GM19351 (cell line): ENCODE measurements around the gene MED13.
"Not testable (repeated sequence)": the region's sequence is repeated elsewhere in the genome, so short reads cannot be mapped to it uniquely, and the experiment has no call there.

Experiments used
- ATAC-seq: cut with Tn5 transposase; IDR thresholded peaks from one replicate; pipeline ENCODE4 v1.9.1; 2021; ENCODE audit warnings: mild to moderate bottlenecking, moderate library complexity; ENCODE audit not compliant: unreplicated experiment

Gene MED13

DNA sequence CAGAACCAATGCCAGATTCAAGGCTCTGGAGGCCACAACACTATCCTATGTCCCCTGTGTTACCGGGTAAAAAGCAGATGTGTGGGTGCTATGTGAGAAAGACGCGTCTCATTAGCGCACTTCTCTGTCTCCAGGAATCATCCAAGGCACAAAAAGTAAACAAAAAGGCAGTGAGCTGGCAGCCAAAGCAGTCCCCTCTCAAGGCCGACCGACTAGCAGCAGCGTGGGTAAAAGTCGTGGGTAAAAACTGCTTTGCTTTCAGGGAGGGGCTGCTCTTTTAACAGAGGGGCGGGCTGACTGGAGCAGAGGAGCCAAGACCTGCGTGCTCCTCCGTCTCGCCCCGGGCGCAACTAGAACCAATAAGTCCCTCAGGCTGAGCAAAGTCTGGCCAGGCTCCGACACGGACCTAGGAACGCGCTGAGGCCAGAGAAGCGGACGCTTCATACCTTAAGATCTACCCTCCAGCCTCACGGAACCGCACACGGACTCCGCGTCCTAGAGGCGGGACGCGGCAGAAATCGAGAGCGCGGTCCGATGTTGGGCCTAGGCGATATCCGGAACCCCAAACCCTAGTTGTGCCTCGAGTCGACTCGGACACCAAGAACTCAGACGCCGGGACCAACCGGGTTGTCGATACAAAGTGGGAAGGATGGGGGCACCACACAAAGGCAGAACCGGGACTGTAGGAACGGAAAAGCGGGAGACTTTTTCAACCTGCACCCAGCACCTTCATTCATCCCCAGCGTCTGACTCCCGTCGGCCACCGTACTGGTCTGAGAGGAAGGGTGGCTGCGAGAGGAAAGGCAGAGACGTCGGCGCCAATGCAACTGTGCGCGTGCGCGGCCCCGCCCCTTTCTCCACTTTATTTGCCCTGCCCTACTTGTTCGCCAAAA, 137.6 kb downstream of the MED13 start, which contains the start of gene INTS2:
Gene INTS2 (minus strand): TSS at position 775 of the 893 bp plus-strand sequence. CDS start 1,338 bp downstream, outside the sequence.
- peak; percentile 75 for ATAC-seq

DNA sequence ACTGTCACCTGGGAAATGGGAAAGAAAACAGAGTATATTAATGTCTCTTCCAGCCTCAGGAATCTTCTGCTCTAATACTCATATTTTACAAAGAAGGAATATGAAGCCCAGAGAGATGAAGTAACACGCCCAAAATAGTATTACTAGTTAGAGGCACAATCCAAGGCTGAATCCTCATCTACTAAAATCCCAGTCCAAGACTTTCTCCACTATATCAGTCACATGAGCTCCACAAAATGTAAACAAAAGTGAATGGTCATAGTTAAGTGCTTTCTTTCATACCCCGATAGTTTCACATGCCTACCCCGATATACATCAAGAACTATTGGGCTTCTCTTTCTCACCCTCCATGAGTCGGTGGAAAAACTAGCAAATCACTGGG, 138.3 kb downstream of the MED13 start:
- ATAC-seq, result no peak

DNA sequence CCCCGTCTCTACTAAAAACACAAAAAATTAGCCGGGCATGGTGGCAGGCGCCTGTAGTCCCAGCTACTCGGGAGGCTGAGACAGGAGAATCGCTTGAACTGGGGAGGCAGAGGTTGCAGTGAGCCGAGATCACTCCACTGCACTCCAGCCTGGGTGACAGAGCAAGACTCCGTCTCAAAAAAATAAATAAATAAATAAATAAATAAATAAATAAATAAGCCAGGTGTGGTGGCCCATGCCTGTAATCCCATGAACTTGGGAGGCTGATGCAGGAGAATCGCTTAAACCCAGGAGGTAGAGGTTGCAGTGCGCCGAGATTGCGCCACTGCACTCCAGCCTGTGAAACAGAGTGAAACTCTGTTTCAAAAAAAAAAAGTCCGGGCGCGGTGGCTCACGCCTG, 149.9 kb downstream of the MED13 start:
- not testable (repeated sequence) for ATAC-seq

DNA sequence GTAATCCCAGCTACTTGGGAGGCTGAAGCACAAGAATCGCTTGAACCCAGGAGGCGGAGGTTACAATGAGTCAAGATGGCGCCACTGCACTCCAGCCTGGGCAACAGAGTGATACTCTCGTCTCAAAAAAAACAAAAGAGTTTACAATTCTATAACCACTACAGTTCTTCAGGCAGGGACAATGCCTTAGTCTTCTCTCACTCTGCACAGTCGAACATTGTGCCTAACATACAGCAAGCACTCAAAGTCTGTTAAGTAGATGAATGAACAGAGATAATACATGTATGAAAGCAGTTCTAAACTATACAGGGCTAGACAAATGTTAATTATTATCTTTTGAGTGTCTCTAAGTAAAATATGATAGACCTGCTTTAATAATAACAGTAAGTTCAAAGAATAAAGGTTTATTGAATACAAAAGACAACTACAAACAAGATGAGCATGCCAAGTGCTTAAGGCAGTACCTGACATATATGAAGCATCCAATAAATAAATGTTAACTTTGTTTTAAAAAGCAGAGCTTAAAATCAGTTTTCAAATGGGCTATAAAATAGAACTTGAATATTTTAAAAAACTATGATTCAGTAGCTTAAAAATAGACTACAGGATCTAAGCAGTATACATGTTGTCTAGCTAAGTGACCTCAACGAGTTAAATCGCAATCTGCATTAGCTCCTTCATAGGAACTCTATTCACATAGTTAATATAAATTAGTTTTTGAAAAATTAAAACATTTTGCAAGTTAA, 156.6 kb downstream of the MED13 start:
- no peak for ATAC-seq

DNA sequence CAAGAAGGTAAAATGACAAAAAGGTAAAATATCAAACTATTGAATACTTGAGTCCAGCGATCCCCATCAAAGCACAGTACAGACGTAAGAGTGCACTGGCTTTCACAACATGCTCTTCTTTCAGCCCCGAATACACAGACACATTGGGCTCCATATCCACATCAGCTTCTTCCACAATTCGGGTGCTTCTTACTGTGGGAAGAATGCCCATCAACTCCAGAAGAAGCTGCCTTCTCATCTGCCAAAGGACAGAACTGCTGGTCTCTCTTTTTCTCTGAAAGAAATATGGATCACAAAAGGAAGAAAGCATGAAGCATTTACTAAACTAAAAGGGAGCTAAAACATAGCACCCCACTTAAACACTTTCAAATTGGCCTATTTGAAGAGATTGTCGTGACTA, 157.7 kb downstream of the MED13 start:
- ATAC-seq, result no peak

DNA sequence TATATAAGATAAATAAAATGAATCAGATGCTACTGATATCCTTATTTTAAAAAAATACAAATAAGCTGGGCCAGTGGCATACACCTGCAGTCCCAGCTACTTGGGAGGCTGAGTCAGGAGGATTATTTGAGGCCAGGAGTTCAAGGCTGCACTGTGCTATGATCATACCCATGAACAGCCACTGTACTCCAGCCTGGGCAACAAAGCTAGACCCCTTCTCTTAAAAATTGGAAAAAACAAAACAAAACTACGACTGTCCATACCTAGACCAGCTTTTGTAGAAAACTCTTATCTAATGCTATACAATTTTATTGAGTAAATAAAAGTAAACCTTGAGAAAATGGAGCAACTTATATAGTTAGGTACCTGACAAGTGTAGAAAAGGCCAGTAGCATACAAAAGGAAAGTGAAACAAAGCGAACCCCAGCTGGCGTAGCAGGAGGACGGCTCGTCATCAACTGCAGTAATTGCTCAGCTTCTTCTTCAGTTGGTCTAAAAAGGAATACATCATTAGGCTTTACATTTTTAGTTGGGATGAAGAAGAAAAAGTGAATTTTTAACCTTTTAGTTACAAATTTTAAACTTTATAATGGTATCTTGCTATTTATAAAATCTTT, 160.9 kb downstream of the MED13 start:
- ATAC-seq, result peak; percentile 87

DNA sequence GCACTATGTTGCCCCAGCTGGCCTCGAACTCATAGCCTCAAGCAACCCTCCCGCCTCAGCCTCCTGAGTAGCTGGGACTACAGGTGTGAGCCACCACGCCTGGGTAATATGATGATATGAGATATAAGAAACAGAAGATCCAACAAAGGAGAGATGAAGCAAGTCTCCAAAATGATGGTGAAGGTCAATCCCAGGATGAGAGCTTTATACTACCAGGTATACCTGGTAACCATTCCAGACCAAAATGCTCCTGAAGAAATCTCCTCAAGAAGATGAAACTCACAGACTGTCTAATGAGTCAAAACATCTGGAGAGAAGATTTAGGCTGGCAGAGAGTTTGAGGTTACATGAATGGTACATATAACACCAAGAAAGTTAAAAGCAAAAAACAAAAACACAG, 161.8 kb downstream of the MED13 start:
- ATAC-seq, result no peak

DNA sequence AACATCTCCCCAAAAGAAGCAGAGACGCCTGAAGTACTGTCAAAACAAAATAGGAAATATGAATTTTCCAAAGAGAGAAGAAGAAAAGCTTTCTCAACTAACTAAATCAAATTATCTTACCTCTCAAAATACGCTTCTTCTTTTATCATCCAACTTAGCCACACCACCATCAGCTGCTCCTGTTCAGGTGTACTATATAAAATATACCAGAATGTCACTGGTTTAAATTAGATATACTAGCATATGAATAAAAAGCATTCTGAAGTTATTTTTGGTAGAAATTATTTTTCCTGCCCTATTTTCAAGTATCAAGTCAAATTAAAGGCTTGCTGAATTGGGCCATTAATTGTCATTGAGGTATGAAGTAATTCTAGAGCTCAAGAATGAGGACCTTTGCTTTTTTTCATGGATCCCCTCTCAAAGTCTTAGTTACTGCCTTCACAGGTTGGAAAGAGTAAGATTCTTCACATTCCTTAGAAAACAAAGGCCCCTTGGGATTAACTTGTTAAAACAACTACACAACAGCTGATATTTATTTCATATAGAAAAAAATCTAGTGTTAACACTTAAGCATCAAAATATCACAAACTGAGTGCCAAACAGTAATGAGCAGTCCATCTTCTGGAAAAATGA, 167.4 kb downstream of the MED13 start:
- ATAC-seq, result no peak

DNA sequence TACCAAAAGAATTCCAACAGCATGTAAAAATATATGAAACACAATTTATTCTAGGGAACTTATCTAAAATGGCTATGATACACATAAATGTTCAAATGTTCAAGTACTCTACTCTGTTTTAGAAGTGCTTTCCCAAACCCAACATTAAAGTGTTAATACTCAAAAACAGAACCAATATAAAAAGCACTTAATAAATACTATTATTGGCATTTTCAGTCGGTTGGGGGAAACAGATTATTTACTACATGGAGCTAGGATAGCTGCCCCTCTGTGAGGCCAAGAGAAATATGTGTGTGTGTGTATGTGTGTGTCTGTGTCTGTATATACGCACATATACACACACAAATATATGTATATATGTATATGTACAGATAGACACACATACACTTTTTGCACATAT, 169.7 kb downstream of the MED13 start:
- no peak for ATAC-seq

DNA sequence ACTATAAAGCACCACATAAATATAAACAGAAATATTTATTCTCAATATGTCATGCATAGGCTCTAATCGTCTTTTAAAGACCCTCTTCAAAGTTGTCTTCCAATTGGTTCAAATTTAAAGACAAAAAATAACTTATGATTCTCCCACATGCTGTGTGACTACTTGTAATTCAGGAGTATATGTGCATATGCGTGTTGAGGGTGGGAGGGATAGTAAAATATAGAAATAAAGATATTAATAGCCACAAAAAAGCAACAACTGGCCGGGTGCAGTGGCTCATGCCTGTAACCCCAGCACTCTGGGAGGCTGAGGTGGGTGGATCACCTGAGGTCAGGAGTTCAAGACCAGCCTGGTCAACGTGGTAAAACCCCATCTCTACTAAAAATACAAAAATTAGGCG, 170.8 kb downstream of the MED13 start:
- ATAC-seq, result not testable (repeated sequence)
